WTC11 (cell line): ENCODE data around the gene CENPX. TPM values are rescaled to one million over a fixed set of nuclear protein-coding genes. Genes with fewer than 3 reads are reported as not detected.

ENCODE experiments used
- ATAC-seq: fragments of 200-7000 bp; cut with Tn5 transposase; 2 replicates; pipeline ENCODE4 v1.10.0; 2021; ENCODE audit warnings: mild to moderate bottlenecking, moderate library complexity
- CTCF ChIA-PET: fragments of 300-600 bp; sonication (Branson Sonifier 250); formaldehyde crosslinking; loops from one replicate; lab custom pipeline; 2021; ENCODE audit warnings: antibody characterized with exemption; lab: Charles Lee
- POLR2A ChIA-PET: fragments of 350-600 bp; sonication (Branson Sonifier 250); formaldehyde crosslinking; loops from one replicate; lab custom pipeline; 2021; ENCODE audit warnings: antibody characterized with exemption; lab: Charles Lee
- DNase-seq: peaks from one replicate; pipeline ENCODE4 v3.0.0; 2021; ENCODE audit warnings: low spot score
- H3K27ac Mint-ChIP-seq: 2 replicates; pipeline ENCODE4 v1.8.0; 2021; ENCODE audit warnings: mixed read lengths
- H3K27me3 Mint-ChIP-seq: 2 replicates; pipeline ENCODE4 v1.8.0; 2021; ENCODE audit warnings: low read depth, mild to moderate bottlenecking, moderate library complexity, mixed read lengths
- H3K36me3 Mint-ChIP-seq: 2 replicates; pipeline ENCODE4 v1.8.0; 2021; ENCODE audit warnings: mixed read lengths
- H3K4me1 Mint-ChIP-seq: 2 replicates; pipeline ENCODE4 v1.8.0; 2022; ENCODE audit warnings: mixed read lengths
- H3K4me3 Mint-ChIP-seq: 2 replicates; pipeline ENCODE4 v1.8.0; 2021; ENCODE audit warnings: mild to moderate bottlenecking, moderate library complexity, mixed read lengths
- H3K9me3 Mint-ChIP-seq: 2 replicates; pipeline ENCODE4 v1.8.0; 2021; ENCODE audit warnings: mixed read lengths
- ATF1 ChIP-seq: sonication (generic); formaldehyde crosslinking; IDR thresholded peaks from 2 replicates; pipeline ENCODE4 v1.8.1; 2023; ENCODE audit warnings: mild to moderate bottlenecking, moderate library complexity, missing genetic modification reagents
- ATF6 ChIP-seq: sonication (generic); formaldehyde crosslinking; IDR thresholded peaks from 2 replicates; pipeline ENCODE4 v1.8.1; 2023; ENCODE audit warnings: mild to moderate bottlenecking, missing genetic modification reagents
- CBFB ChIP-seq: sonication (generic); formaldehyde crosslinking; IDR thresholded peaks from 2 replicates; pipeline ENCODE4 v1.8.1; 2022; ENCODE audit warnings: mild to moderate bottlenecking, low read depth, missing genetic modification reagents
- E2F5 ChIP-seq: sonication (generic); formaldehyde crosslinking; IDR thresholded peaks from 2 replicates; pipeline ENCODE4 v1.8.1; 2022; ENCODE audit warnings: mild to moderate bottlenecking, moderate library complexity, missing genetic modification reagents
- EMX1 ChIP-seq: fragments of 250-450 bp; sonication (Bioruptor Pico); IDR thresholded peaks from 2 replicates; pipeline ENCODE4 v1.8.0; 2021; ENCODE audit warnings: mild to moderate bottlenecking
- ERG ChIP-seq: fragments of 250-450 bp; sonication (Bioruptor Pico); IDR thresholded peaks from 2 replicates; pipeline ENCODE4 v1.8.0; 2021; ENCODE audit warnings: mild to moderate bottlenecking
- ETV6 ChIP-seq: sonication (generic); formaldehyde crosslinking; IDR thresholded peaks from 2 replicates; pipeline ENCODE4 v1.8.1; 2022; ENCODE audit warnings: mild to moderate bottlenecking, missing genetic modification reagents
- GABPB1 ChIP-seq: sonication (generic); formaldehyde crosslinking; IDR thresholded peaks from 2 replicates; pipeline ENCODE4 v1.8.1; 2023; ENCODE audit warnings: mild to moderate bottlenecking, missing genetic modification reagents
- GRHL2 ChIP-seq: fragments of 250-450 bp; sonication (Bioruptor Pico); IDR thresholded peaks from 2 replicates; pipeline ENCODE4 v1.8.0; 2022; ENCODE audit warnings: mild to moderate bottlenecking, moderate library complexity; ENCODE audit not compliant: insufficient replicate concordance, severe bottlenecking
- PRDM15 ChIP-seq: sonication (generic); formaldehyde crosslinking; IDR thresholded peaks from 2 replicates; pipeline ENCODE4 v1.8.0; 2022; ENCODE audit warnings: missing genetic modification reagents
- RELA ChIP-seq: sonication (generic); formaldehyde crosslinking; IDR thresholded peaks from 2 replicates; pipeline ENCODE4 v1.8.1; 2022; ENCODE audit warnings: missing genetic modification reagents, mild to moderate bottlenecking, borderline replicate concordance
- TEAD1 ChIP-seq: sonication (generic); formaldehyde crosslinking; IDR thresholded peaks from 2 replicates; pipeline ENCODE4 v1.8.0; 2022; ENCODE audit warnings: mild to moderate bottlenecking, missing genetic modification reagents
- ZNF219 ChIP-seq: sonication (generic); formaldehyde crosslinking; IDR thresholded peaks from 2 replicates; pipeline ENCODE4 v1.8.0; 2023; ENCODE audit warnings: missing genetic modification reagents, mild to moderate bottlenecking, borderline replicate concordance
- ZNF416 ChIP-seq: fragments of 250-450 bp; sonication (Bioruptor Pico); IDR thresholded peaks from 2 replicates; pipeline ENCODE4 v1.9.0; 2021; ENCODE audit warnings: mild to moderate bottlenecking, inconsistent platforms
- ZNF423 ChIP-seq: fragments of 250-450 bp; sonication (Bioruptor Pico); IDR thresholded peaks from 2 replicates; pipeline ENCODE4 v2.1.2; 2022; ENCODE audit warnings: mild to moderate bottlenecking, moderate library complexity
- ZNF512 ChIP-seq: sonication (generic); formaldehyde crosslinking; IDR thresholded peaks from 2 replicates; pipeline ENCODE4 v1.8.1; 2022; ENCODE audit warnings: missing genetic modification reagents, borderline replicate concordance
- total RNA-seq: library from RNA; stranded (reverse); gene quantifications from 3 replicates; pipeline ENCODE4 v1.2.3, GENCODE V29; 2021

CENPX gene
- total RNA-seq, 1 experiment from 2014 or later = 121 TPM

- TF ChIP-seq ZNF423 (CRISPR knock-in tag) (no peak), EMX1 (CRISPR knock-in tag) (no peak), ERG (no peak), PRDM15 (no peak), GRHL2 (CRISPR knock-in tag) (no peak)
- TF ChIP-seq, all 79 proteins: peak for 0
These were observed 5.0 kb downstream of the CENPX start (continued) for GRCh38 chr17:82017612-82018151.

GRCh38 chr17:82016875-82017459 lies 5.7 kb downstream of the CENPX start:
- Mint-ChIP-seq H3K27me3 (no peaks in the 10 kb centered on the region), H3K9me3 (no peaks in the 10 kb centered on the region), H3K4me1 (peaks cover 5% of the 10 kb centered on the region), H3K4me3 (no peak overlapping the region), H3K27ac (no peak overlapping the region), H3K36me3 (no peaks in the 10 kb centered on the region; the same call in 1 of the 2 replicates)
- ATAC-seq (no peak), DNase-seq (no peak)
- POLR2A ChIA-PET = no interaction called here
- CTCF ChIA-PET = interaction anchor here (1.0 to 8.8 kb wide), 5 partner anchors 14 to 57 kb away, joined by 3 to 119 read pairs (median 6); partner anchors contain the start of genes DCXR and RAC3
- TF ChIP-seq GABPB1 (CRISPR knock-in tag) = no peak
- no peak for TF ChIP-seq ETV6 (CRISPR knock-in tag)
- TF ChIP-seq E2F5 (CRISPR knock-in tag) = no peak
- no peak for TF ChIP-seq ATF6 (CRISPR knock-in tag)
- TF ChIP-seq ZNF416 (CRISPR knock-in tag) = no peak
- TF ChIP-seq ATF1 = no peak
- no peak for TF ChIP-seq CBFB (CRISPR knock-in tag)
- TF ChIP-seq ZNF512 = no peak
- no peak for TF ChIP-seq RELA (CRISPR knock-in tag)
- TF ChIP-seq TEAD1 (CRISPR knock-in tag) = no peak
- TF ChIP-seq GRHL2 (CRISPR knock-in tag) = no peak
- no peak for TF ChIP-seq ZNF219 (CRISPR knock-in tag)
